ENCODE results near the gene MGMT.

Gene MGMT

GRCh38 chr10:129459762-129460539 lies 7.1 kb upstream of the MGMT start:
- DNase-seq = no peak

GRCh38 chr10:129462257-129462795 lies 4.7 kb upstream of the MGMT start:
- no peak for DNase-seq

GRCh38 chr10:129464251-129464650 lies 2.8 kb upstream of the MGMT start:
- DNase-seq = no peak

GRCh38 chr10:129465796-129466702 lies 992 bp upstream of the MGMT start:
- no peak for DNase-seq

GRCh38 chr10:129467359-129468064 lies 471 bp downstream of the MGMT start:
- no peak for DNase-seq

- DNase-seq = no peak
These were observed 1.1 kb downstream of the MGMT start for GRCh38 chr10:129468187-129468586.

- DNase-seq = no peak
These were observed 3.2 kb downstream of the MGMT start for GRCh38 chr10:129470103-129470851.

- no peak for DNase-seq
These were observed 4.6 kb downstream of the MGMT start for GRCh38 chr10:129471447-129472175.

GRCh38 chr10:129472696-129473555 lies 5.9 kb downstream of the MGMT start:
- DNase-seq = no peak

- no peak for DNase-seq
These were observed 7.6 kb downstream of the MGMT start for GRCh38 chr10:129474642-129475041.

GRCh38 chr10:129476431-129476830 lies 9.4 kb downstream of the MGMT start:
- no peak for DNase-seq

GRCh38 chr10:129477051-129477450 lies 10.0 kb downstream of the MGMT start:
- DNase-seq = no peak

- DNase-seq = no peak
These were observed 14.6 kb downstream of the MGMT start for GRCh38 chr10:129481641-129482040.

- no peak for DNase-seq
These were observed 16.5 kb downstream of the MGMT start for GRCh38 chr10:129483430-129484010.

- DNase-seq = no peak
These were observed 19.8 kb downstream of the MGMT start for GRCh38 chr10:129486805-129487204.

- DNase-seq = no peak
These were observed 24.2 kb downstream of the MGMT start for GRCh38 chr10:129491123-129491734.

GRCh38 chr10:129494176-129494575 lies 27.1 kb downstream of the MGMT start:
- no peak for DNase-seq

- DNase-seq = no peak
These were observed 27.7 kb downstream of the MGMT start for GRCh38 chr10:129494740-129495139.

GRCh38 chr10:129495256-129495655 lies 28.2 kb downstream of the MGMT start:
- no peak for DNase-seq

GRCh38 chr10:129495698-129496097 lies 28.7 kb downstream of the MGMT start:
- no peak for DNase-seq
